HFF-Myc (cell line): Measurements from ENCODE around the gene LYRM4.

ENCODE experiments used
- DNase-seq: peaks from one replicate; pipeline ENCODE4 v3.0.0-alpha.2; 2011; ENCODE audit warnings: low read depth; ENCODE audit errors: extremely low read depth
- H3K4me3 ChIP-seq: replicated peaks from 2 replicates; pipeline ENCODE4 v1.5.1; 2011; ENCODE audit warnings: low read depth, mild to moderate bottlenecking, control low read depth, low read length
- CTCF ChIP-seq: IDR thresholded peaks from 2 replicates; pipeline ENCODE4 v1.5.1; 2012; ENCODE audit warnings: mild to moderate bottlenecking, low read depth, low read length, control low read depth; ENCODE audit errors: missing control alignments

LYRM4 gene

GRCh38 chr6:5119090-5119951 is 141.4 kb downstream of the LYRM4 start:
- no peak for DNase-seq
- no peak for TF ChIP-seq CTCF
- H3K4me3 ChIP-seq: no peak overlapping the region

DNA sequence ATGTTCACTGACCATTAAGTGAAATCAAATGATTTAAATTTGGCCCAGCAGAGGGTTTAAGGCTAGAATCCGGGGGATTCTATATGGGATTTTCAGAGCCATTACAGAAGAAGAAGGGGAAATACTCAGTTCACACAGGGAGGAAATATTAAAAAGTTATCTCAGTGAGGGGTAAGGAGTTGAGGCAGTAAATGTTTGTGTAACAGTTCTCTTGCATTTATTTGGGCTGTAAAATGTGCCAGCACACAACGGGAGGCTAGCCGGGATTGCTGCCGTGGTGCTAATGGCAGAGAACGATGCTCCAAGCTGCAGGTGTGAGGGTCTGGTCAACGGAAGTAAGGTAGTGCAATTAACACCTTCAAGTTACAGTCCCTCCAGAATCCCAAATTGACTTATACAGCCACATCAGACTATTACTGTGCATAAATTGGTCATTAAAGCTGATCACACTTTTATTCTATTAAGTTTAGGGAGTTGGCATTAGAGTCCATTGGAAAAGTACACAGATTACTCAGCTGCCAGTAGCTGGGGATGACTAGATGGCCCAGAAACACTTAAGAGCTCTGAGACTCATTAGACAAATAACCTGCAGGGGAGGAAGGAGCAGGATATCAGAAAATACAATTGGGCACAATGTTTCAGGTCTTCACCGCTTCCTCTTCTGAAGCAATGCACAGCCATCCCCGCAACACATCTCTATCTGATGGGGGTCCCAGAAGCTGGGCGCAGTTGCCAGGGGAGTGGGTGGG is 144.3 kb downstream of the LYRM4 start:
- DNase-seq: no peak
- TF ChIP-seq CTCF: no peak
- no peak overlapping the region for H3K4me3 ChIP-seq

- peak; percentile 29 for TF ChIP-seq CTCF
- no peak for DNase-seq
- H3K4me3 ChIP-seq: no peak overlapping the region
Observed at GRCh38 chr6:5115168-5115567, 145.6 kb downstream of the LYRM4 start.

GRCh38 chr6:5113096-5113495 is 147.7 kb downstream of the LYRM4 start:
- TF ChIP-seq CTCF: no peak
- no peak for DNase-seq

GRCh38 chr6:5112066-5112799 is 148.5 kb downstream of the LYRM4 start:
- no peak for TF ChIP-seq CTCF
- peak; percentile 48 for DNase-seq
- H3K4me3 ChIP-seq: no peak overlapping the region

More at GRCh38 chr6:5113096-5113495, 147.7 kb downstream of the LYRM4 start:
- H3K4me3 ChIP-seq: no peak overlapping the region

GRCh38 chr6:5111626-5112025 is 149.1 kb downstream of the LYRM4 start:
- no peak for TF ChIP-seq CTCF
- DNase-seq: no peak
- no peak overlapping the region for H3K4me3 ChIP-seq
